ENCODE data around the gene GTPBP1. TPM values are rescaled to one million over a fixed set of nuclear protein-coding genes. Genes with fewer than 3 reads are reported as not detected.
A peak's percentile ranks its signal among the peaks of the same experiment; 100 is the strongest.

Gene GTPBP1
- total and polyA plus RNA-seq, 2 of the 13 experiments (the other 11 are each of a cell fraction or from before 2014, with no cell fraction given): 22.3 to 27.0 TPM

DNA sequence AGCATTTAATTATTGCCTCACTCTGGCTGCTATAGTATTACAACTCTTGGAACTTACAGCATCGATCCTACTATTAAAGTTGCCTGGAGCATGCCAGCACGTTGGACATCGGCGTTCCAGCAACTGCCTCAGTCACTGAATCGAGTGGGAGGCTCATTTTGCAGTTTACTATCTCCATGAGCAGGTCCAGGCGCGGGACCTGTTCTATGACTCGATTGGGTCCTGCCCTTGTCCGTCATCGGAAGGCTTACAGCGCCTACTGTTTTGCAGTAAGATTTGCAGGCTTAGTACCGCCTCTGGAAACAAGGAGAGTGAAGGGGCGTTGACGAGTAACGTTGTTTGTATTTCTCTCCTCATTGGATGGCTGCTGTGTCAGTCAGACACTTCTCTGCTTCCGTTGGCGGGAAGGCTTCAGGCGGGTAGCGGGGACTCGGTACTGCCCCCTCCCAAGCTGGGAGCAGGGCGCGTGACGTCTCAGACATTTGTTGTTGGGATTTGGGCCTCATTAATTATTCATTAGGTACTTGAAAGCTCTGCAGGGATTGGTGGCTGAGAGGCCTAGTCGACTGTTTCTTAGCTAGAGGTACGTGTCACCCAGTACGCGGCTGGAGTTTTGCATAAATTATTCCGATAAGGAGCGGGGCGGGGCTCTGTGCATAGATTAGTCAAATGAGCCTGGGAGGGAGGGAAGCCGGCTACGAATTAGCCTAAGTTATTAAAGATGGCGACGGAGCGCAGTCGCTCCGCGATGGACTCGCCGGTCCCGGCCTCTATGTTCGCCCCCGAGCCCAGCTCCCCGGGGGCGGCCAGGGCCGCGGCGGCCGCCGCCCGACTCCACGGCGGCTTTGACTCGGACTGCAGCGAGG, at the start of gene GTPBP1 (continued):
- TF ChIP-seq, protein P1, sequence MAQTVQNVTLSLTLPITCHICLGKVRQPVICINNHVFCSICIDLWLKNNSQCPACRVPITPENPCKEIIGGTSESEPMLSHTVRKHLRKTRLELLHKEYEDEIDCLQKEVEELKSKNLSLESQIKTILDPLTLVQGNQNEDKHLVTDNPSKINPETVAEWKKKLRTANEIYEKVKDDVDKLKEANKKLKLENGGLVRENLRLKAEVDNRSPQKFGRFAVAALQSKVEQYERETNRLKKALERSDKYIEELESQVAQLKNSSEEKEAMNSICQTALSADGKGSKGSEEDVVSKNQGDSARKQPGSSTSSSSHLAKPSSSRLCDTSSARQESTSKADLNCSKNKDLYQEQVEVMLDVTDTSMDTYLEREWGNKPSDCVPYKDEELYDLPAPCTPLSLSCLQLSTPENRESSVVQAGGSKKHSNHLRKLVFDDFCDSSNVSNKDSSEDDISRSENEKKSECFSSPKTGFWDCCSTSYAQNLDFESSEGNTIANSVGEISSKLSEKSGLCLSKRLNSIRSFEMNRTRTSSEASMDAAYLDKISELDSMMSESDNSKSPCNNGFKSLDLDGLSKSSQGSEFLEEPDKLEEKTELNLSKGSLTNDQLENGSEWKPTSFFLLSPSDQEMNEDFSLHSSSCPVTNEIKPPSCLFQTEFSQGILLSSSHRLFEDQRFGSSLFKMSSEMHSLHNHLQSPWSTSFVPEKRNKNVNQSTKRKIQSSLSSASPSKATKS (CRISPR knock-in tag; IDR thresholded peaks at IDR 0.05): no peak; the same call in 1 of the 2 replicates
- TF ChIP-seq STAT5B (CRISPR knock-in tag; IDR thresholded peaks at IDR 0.05) (no peak), ATM (IDR thresholded peaks at IDR 0.05; ENCODE audit: borderline replicate concordance) (no peak), KLF11 (CRISPR knock-in tag; IDR thresholded peaks at IDR 0.05) (no peak), FOXC1 (CRISPR knock-in tag; IDR thresholded peaks at IDR 0.05; ENCODE audit: borderline replicate concordance) (no peak), HDAC2 (CRISPR knock-in tag; IDR thresholded peaks at IDR 0.05) (0 out of 2 replicates have a peak, but pooled peaks have one; percentile 46), ZNF569 (CRISPR knock-in tag; IDR thresholded peaks at IDR 0.05; ENCODE audit: borderline replicate concordance) (no peak), ZNF124 (CRISPR knock-in tag; IDR thresholded peaks at IDR 0.05) (no peak), ARNT2 (CRISPR knock-in tag; IDR thresholded peaks at IDR 0.05; ENCODE audit: low read depth) (0 out of 2 replicates have a peak, but pooled peaks have one; percentile 56), MAFK (conservative IDR thresholded peaks at IDR 0.05 in 1 of 2, IDR thresholded peaks at IDR 0.05 in 1 of 2; ENCODE audit: low read length in 2 of 2) (peak in 1 of 2 experiments; percentile 85; a peak in 2 of 4 replicates), GATAD2A (CRISPR knock-in tag; IDR thresholded peaks at IDR 0.05) (peak; percentile 36), ZNF563 (CRISPR knock-in tag; IDR thresholded peaks at IDR 0.05) (no peak), SPEN (CRISPR knock-in tag; IDR thresholded peaks at IDR 0.05; ENCODE audit: low read depth) (peak; percentile 70; the same call in 1 of the 2 replicates), ZNF598 (CRISPR knock-in tag; IDR thresholded peaks at IDR 0.05; ENCODE audit: borderline replicate concordance) (no peak)
- TF ChIP-seq, protein P2, sequence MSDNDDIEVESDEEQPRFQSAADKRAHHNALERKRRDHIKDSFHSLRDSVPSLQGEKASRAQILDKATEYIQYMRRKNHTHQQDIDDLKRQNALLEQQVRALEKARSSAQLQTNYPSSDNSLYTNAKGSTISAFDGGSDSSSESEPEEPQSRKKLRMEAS (IDR thresholded peaks at IDR 0.05): peak; percentile 78
- TF ChIP-seq, protein P3, sequence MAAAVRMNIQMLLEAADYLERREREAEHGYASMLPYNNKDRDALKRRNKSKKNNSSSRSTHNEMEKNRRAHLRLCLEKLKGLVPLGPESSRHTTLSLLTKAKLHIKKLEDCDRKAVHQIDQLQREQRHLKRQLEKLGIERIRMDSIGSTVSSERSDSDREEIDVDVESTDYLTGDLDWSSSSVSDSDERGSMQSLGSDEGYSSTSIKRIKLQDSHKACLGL (CRISPR knock-in tag; IDR thresholded peaks at IDR 0.05): no peak
- TF ChIP-seq, protein P4, sequence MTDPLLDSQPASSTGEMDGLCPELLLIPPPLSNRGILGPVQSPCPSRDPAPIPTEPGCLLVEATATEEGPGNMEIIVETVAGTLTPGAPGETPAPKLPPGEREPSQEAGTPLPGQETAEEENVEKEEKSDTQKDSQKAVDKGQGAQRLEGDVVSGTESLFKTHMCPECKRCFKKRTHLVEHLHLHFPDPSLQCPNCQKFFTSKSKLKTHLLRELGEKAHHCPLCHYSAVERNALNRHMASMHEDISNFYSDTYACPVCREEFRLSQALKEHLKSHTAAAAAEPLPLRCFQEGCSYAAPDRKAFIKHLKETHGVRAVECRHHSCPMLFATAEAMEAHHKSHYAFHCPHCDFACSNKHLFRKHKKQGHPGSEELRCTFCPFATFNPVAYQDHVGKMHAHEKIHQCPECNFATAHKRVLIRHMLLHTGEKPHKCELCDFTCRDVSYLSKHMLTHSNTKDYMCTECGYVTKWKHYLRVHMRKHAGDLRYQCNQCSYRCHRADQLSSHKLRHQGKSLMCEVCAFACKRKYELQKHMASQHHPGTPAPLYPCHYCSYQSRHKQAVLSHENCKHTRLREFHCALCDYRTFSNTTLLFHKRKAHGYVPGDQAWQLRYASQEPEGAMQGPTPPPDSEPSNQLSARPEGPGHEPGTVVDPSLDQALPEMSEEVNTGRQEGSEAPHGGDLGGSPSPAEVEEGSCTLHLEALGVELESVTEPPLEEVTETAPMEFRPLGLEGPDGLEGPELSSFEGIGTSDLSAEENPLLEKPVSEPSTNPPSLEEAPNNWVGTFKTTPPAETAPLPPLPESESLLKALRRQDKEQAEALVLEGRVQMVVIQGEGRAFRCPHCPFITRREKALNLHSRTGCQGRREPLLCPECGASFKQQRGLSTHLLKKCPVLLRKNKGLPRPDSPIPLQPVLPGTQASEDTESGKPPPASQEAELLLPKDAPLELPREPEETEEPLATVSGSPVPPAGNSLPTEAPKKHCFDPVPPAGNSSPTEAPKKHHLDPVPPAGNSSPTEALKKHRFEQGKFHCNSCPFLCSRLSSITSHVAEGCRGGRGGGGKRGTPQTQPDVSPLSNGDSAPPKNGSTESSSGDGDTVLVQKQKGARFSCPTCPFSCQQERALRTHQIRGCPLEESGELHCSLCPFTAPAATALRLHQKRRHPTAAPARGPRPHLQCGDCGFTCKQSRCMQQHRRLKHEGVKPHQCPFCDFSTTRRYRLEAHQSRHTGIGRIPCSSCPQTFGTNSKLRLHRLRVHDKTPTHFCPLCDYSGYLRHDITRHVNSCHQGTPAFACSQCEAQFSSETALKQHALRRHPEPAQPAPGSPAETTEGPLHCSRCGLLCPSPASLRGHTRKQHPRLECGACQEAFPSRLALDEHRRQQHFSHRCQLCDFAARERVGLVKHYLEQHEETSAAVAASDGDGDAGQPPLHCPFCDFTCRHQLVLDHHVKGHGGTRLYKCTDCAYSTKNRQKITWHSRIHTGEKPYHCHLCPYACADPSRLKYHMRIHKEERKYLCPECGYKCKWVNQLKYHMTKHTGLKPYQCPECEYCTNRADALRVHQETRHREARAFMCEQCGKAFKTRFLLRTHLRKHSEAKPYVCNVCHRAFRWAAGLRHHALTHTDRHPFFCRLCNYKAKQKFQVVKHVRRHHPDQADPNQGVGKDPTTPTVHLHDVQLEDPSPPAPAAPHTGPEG (CRISPR knock-in tag; IDR thresholded peaks at IDR 0.05): no peak; the same call in none of the 2 replicates
- TF ChIP-seq, protein P5, sequence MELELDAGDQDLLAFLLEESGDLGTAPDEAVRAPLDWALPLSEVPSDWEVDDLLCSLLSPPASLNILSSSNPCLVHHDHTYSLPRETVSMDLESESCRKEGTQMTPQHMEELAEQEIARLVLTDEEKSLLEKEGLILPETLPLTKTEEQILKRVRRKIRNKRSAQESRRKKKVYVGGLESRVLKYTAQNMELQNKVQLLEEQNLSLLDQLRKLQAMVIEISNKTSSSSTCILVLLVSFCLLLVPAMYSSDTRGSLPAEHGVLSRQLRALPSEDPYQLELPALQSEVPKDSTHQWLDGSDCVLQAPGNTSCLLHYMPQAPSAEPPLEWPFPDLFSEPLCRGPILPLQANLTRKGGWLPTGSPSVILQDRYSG (CRISPR knock-in tag; IDR thresholded peaks at IDR 0.05): 0 out of 2 replicates have a peak, but pooled peaks have one; percentile 3
